Left forelimb (tissue), 1 donor: Measurements from ENCODE around the gene CYBC1.
"Not testable (repeated sequence)": the region's sequence is repeated elsewhere in the genome, so short reads cannot be mapped to it uniquely, and the experiment has no call there.

Experiments used
- DNase-seq: peaks from one replicate; pipeline ENCODE4 v3.0.0-alpha.2; 2018; ENCODE audit warnings: low spot score

CYBC1 gene

DNA sequence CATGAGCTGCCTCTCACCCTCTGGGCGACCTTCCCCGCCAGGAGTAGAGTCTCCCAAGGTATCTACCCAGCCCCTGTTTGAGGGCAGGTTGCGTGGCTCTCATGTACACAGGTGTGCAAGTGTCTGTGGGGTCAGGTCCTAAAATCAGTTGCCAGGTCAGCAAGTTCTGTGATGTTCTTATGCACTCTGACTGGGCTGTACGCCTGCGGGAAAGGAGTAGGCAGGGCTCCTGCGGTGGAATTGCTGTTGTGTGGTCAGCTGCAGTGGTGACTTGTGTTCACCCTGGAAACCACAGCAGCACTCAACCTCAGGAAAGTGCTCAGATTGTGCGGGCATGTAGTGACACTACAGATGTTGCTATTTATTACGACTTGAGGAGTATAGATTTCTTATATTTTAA lies 27.4 kb upstream of the CYBC1 start:
- DNase-seq, result no peak

DNA sequence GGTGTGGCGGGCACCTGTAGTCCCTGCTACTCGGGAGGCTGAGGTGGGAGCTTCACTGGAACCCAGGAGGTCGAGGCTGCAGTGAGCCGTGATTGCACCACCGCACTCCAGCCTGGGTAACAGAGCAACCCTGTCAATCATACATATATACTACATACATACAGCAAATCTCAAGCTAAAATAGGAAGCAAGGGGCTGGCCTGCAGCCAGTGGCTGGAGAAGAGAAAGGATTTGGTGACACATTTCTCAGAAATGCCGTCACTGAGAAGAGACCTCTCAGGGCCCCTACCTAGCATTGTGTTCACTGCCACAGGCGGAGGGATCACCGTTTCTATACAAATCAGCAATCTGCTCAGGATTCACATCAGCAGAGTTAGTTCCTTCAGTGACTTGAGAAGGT lies 24.9 kb upstream of the CYBC1 start:
- DNase-seq, result no peak

DNA sequence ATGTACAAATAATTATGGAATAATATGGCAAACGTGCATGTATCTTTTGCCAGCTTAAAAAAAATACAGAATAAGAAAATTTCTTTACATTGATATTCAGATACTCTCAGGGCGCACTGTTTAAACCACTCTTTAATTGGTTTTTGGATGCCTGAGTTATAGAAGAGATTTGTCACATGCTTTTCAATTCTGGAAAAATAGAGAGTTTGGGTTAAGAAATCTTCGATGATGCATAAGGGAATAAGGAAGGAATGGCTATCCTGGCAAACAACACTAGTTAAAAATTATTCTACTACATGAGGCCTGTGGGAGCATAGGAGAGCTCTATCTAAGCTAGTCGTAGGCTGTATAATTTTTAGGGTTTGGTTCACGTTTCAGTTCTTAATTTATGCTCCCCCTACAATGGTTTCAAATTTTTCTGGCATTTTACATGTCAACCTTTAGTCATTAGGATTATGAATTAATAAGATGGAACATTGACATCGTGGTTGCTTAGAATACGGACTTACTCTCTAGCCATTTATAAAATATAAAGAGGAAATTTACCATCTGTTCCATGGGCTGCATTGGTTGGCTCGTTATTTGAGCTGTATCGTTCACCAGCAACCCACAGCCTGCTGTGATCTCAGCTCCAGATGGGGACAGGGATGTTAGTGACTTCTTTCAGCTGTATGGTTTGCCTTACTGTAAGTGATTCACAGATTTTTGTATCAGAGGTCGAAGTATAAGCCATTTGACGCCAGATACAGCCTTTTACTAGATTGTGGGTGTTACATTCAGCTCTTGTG lies 23.9 kb upstream of the CYBC1 start:
- DNase-seq, result no peak

DNA sequence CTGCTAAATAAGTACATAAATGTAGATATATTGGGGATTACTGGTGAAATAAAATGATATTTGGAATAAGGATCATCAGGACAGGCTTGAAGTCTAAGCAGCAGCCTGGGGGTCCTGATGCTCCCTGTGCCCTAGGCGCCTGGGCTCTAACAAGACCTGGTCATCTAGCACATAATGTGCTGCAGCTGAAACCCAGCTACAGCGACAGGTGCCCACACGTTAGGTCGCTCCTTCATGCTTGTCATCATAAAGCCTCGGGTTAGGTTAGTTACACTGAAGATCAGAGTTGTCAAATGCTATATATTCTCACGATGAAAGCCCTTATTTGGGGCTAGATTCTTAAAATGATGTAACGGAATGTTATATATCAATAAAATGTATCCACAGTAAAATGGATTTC lies 19.5 kb upstream of the CYBC1 start:
- DNase-seq, result no peak

DNA sequence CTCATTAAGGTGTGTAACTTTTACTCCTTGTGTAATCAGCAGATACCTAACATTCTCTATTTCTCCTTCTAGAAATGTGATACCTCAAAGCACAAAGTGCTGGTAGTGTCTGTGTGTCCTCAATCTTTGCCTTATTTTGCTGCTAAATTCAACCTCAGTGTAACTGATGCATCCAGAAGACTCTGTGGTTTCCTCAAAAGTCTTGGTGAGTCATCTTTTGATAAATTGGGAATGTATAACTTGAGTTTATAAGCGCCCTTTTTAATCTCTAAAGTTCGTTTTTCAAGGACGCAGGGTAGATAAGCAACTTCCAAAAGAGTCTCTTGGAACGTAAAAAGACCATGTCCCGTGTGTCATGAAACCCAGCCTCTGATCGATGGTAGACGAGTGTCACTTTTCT lies 18.1 kb upstream of the CYBC1 start:
- DNase-seq, result no peak

DNA sequence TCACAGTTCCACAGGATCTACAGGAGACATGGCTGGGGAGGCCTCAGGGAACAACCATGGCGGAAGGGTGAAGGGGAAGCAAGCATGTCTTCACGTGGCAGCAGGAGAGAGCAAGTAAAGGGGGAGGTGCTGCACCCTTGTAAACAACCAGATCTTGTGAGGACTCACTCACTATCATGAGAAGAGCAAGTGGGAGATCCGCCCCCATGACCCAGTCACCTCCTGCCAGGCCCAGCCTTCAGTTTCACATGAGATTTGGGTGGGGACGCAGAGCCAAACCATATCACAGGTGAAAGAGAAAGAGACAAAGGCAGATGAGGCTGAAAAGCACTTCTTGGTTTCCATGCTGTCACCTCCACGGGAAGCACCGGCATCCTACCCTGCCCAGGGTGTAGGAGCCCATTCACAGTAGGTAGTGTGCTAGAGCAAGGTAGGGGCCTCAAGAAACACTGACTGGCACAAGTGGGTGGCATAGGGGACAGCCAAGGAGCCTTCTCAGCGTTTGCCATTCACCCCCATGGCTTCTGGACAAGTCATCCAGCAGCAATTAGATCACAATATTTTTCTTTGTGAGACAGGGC lies 14.6 kb upstream of the CYBC1 start:
- DNase-seq, result no peak

DNA sequence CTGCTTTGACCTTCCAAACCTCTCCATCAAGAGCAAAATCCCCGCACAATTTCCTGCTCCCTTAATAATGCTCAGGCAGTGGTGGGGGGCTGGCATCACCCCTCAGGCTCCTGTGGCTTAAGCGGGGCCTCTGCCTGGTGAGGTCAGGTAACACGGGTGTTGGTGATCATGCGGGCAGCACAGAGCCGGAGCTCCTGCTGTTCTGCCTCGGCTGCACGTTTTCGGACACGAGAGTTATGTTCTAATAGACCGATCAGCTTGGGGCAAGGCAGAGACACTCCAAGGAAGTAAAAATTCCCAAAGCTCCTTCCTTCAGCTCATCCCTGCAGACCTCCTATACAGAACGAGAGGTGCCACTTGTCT lies 14.0 kb upstream of the CYBC1 start:
- no peak for DNase-seq

DNA sequence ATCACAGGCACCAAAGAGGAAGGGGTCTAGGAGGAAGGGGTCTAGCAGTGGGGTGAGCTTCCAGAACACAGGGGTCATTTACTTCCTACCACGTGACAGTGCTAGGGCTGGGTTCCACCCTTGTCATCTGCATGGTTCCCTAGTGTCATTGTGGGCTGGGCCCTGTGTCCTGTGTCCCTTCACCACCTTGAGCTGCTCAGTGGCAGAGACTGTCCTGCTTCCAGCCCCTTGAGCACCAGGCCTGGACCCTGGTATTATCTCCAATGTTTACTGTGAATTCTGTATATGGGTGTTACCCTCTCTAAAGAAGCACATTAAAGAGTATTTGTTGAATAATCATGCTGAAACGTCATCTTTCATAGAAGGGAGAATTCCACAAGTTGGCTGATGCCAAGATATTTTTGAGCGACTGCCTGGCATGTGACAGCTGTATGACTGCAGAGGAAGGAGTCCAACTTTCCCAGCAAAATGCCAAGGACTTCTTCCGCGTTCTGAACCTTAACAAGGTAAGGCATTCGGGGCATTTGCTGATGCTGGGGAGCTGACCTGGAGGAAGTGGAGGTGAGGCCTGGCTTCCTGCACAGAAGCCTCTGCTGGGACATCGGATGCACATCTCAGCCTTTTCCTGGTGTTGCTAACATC lies 13.5 kb upstream of the CYBC1 start:
- DNase-seq, result no peak

DNA sequence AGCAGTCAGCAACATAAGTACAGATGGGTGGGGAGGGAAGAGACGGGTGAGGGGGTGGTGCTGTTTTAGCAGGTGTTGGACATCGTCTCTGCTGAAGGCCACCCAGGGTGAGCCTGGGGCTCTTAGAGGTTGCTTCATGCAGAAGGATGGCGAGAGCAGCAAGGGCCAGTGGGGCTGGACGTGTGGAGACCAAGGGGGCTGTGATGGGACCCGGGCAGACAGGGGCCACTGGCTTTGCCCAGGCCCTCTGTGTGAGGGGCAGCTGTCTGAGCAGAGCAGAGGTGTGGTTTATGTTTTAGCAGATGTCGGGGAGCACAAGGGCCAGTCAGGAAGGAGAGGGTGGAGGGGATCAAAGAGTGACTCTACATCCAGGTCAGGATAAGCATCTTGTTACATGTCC lies 12.8 kb upstream of the CYBC1 start:
- DNase-seq, result no peak

DNA sequence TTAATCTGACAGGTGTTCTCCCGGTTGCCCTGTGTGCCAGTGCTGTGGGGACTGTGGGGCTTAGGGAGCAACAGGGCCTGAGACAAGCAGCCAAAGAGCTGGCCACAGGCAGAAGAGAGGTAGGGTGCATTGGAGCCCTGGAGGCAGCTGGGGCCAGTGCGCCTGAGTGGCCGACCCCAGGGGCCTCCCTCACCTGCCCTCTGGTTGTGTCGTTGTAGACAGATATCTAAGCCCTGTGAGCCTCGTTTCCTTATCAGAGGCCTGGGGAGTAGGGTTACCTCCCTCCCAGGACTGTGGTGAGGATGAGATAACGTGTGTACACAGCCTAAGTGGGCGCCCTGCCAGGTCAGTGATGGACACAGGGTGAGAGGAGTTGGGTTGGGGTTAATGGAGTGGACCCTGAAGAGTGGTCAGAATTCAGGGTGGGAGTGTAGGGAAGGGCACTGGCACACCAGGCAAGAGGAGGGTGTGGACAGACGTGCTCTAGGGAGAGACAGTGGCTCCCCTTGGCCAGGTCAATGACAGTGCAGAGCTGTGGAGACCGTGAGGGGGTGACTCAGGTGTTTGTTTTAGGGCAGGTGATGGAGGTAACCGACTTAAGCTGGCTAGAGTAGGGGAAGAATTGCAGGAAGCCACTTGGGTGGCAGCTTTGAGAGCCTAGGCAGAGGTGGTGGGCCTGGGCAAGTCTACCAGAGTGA lies 11.4 kb upstream of the CYBC1 start:
- no peak for DNase-seq

DNA sequence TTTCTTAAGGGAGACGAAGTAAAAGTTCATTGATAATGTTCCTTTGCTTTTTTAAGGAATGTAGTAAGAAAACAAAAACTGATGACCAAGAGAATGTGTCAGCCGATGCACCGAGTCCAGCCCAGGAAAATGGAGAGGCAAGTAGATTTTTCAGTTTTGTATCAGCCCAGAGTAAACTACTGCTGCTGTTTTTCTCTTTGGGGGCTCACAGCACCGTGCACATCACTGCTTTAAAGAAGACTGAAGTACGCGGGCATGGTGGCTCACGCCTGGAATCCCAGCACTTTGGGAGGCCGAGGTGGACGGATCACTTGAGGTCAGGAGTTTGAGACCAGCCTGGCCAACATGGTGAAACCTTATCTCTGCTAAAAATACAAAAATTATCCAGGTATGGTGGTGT lies 9.4 kb upstream of the CYBC1 start:
- not testable (repeated sequence) for DNase-seq

DNA sequence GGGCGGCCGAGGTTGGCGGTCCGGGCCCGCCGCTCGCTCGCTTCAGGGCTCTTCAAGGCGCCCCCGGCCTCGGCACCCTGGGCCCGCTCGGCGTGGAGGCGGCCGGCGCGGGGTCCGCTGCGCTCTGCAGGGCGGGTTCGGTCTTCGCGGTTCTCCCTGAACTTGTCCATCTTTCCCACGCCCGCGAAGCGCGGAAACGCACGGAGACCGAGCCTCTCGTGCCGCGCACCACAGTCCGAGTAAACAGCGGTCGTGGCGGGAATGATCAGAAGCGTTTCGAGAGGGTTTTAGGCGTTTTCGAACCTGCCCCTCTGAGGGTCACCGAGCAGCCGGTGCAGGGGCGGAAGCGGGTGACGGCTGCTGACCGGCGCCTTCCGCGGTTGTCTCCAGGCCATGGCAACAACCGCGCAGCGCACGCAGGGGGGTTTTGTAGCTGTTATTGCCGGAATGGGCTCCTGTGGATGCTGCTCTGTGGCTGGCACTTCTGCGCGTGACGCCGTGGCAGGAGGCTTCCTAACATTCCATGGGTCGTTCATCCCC lies 8.4 kb upstream of the CYBC1 start:
- no peak for DNase-seq

DNA sequence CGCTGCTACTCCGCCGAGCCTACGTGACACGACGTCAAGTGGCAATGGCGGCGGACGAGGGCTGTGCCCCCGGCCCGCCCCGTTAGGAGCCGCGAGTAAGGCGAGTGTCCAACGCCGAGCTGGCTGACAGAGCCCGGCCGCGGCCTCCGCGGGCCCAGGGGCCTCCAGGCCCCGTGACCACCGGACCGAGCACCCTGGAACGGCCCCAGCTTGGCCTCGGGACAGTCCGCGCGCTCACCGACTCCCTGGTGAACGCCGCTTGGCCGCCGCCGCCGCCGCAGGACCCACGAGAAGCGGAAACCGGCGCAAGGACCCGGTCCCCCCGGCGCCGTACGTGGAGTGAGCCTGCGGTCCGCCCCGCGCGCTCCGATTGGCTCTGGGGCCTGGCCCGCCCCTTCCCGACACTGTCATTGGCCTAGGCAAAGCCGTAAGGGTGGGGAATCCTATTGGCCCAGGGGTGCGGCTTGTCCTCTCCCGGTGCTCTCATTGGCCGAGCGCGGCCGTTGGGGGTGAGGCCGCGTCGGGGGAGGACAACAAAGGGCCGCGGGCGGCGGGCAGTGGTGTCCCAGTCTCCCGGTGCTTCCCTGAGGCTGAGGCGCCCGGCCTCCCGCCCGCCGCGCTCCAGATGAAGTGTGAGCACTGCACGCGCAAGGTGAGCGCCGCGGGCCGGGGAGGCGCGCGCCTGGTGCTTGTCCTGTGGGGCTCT lies 7.8 kb upstream of the CYBC1 start, which contains the start of gene NARF:
Gene NARF, plus strand, starts transcription at position 563 of the 706 bp plus-strand sequence. Its CDS starts 63 bp downstream, at position 626.
- DNase-seq, result peak; percentile 99

DNA sequence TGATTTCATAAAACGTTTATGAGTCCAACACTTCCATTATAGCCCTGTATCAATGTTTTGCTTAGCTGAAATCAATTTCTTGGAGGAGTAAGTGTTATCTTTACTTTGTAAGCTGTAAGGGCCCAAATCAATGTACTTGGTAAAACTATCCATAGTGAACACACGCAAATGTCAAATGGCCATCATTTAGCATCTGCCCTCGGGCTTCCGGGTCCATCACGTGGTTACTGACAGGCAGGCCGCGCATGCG lies 7.3 kb upstream of the CYBC1 start:
- DNase-seq, result no peak

DNA sequence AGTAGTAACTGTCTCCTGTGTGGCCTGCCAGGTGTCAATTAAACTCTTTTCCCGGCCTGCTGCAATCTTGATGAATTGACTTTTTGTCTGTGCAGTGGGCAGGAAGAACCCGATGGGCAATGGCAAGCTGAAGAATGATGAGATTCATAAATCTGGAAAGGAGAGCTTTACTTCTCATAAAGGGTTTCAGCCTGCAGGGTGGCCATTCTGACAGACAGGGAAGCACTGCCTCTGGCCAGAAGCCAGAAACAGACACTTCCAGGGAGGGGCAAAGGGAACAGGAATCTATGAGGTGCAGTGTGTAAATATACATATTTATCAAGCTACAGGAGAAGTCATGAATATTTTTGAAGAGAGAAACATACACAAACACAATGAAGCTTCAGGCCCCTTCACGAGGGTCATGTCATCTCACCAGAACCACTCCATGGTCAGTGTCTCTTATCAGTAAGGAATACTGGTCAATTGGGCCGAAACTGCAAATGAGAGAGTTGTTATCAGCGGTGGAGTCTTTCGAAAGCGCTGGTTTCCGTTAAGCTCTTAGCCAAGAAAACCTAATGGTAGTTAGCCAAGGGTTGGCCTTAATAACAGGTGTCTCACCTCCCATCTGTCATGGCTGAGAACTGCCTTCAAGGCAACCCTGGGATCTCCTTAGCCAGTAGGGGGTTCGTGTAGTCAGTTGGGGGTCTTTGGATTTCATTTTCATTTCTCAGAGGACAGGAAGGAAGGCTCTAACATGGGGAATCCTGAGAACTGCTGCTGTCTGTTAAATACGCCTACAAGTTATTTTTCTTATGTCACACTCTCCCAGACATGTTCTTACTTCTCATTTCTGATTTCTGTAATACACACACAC lies 6.7 kb upstream of the CYBC1 start:
- DNase-seq, result no peak

DNA sequence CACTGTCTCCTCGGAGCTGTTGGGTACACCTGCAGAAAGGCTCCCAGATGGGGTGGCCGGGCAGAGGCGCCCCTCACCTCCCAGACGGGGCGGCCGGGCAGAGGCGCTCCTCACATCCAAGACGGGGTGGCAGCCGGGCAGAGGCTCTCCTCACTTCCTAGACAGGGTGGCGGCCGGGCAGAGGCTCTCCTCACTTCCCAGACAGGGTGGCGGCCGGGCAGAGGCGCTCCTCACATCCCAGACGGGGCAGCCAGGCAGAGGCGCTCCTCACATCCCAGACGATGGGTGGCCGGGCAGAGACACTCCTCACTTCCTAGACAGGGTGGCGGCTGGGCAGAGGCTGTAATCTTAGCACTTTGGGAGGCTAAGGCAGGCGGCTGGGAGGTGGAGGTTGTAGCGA lies 3.2 kb upstream of the CYBC1 start:
- DNase-seq, result not testable (repeated sequence)

DNA sequence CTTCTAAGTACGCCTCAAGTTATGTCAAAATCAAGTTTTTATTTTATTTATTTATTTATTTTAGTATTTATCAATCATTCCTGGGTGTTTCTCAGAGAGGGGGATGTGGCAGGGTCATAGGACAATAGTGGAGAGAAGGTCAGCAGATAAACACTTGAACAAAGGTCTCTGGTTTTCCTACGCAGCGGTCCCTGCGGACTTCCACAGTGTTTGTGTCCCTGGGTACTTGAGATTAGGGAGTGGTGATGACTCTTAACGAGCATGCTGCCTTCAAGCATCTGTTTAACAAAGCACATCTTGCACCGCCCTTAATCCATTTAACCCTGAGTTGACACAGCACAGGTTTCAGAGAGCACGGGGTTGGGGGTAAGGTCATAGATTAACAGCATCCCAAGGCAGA lies 2.6 kb upstream of the CYBC1 start:
- not testable (repeated sequence) for DNase-seq

DNA sequence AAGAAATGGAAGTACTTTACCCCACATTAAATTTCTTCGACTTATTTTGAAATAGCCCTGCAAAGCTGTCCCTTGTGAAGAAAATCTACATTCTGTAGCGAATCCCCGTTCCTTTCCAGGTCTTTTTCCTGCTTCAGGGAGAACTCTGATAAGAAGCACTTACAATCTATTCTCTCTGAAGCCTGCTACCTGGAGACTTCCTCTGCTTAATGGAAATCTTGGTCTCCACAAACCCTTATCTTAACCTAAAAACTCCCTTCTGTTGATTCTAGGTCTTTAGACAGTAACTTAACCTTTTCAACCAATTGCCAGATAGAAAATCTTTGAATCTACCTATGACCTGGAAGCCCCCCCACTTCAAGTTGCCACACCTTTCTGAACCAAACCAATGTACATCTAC lies 1.6 kb upstream of the CYBC1 start:
- no peak for DNase-seq

DNA sequence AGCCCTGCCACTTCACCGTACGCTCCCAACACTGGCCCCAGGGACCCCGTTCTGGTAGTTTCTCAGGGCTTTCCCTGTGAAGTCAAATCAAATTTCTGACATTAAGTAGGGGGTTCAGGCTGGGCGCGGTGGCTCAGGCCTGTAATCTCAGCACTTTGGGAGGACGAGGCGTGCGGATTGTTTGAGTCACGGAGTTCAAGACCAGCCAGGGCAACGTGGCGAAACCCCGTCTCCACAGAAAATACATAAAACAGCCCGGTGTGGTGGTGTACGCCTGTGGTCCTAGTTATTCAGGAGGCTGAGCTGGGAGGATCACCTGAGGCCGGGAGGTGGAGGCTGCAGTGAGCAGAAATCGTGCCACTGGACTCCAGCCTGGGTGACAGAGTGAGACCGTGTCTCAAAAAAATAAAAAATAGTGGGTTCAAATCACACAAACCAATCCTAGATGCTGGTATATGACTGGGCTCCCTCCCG lies 632 bp downstream of the CYBC1 start:
- no peak for DNase-seq

DNA sequence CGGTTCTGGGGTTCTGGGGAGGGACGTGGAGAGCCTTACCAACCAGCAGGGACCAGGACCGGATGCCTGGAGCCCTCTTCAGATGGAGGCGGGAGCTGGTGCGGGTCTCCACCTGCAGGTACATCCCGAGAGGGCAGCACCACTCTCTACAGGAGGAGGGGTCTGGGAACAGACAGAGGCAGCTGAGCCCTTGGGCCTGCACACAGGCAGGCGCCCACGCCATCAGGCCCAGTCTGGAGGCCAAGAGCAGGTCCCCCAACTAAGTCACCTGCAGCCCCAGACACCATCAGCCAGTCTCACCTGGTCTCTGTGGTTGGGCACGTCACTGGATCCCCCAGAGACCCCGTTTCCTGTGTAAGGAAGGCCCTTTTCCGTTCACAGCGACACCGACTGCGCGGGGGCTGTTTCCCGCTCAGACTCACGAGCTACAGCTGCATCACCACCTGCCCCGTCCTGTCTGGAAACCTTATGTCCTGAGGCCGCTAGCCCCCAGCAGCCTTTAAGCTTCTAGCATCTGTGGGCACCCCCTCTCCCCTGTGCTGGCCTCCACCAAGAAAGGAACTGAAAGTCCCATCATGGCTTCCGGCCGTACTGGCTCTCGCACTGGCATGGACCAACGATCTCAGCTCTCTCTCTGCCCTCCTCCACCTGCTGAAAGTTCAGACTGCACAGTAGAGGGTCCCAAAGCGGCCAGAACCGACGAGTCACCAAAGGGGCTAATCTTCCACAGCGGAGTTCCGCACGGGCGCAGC lies 1.2 kb downstream of the CYBC1 start:
- DNase-seq, result no peak
